Psoas muscle (tissue), 8 donors: ENCODE data around the gene TMEM53. TPM values are rescaled to one million over a fixed set of nuclear protein-coding genes. Genes with fewer than 3 reads are reported as not detected.

Experiments
- ATAC-seq, 4 donors: fragments of 200-7000 bp; cut with Tn5 transposase; one replicate each; pipeline ENCODE4 v1.9.1; 2020; ENCODE audit warnings: moderate library complexity in 3 of 4, mild to moderate bottlenecking in 2 of 4
- DNase-seq, 2 donors: peaks; one replicate each; pipeline ENCODE4 v3.0.0-alpha.2; 2020
- H3K27ac ChIP-seq: fragments of 200-600 bp; one replicate; pipeline ENCODE4 v1.8.0; 2022
- H3K27me3 ChIP-seq, 3 donors: fragments of 200-600 bp in 1 of 3; one replicate each; pipeline versions ENCODE4 v1.6.1 to v1.8.0; 2013 to 2022; ENCODE audit warnings: low read length in 2 of 3, mild to moderate bottlenecking in 2 of 3, moderate library complexity in 1 of 3; ENCODE audit not compliant: insufficient read depth in 3 of 3
- H3K36me3 ChIP-seq, 2 donors: fragments of 200-600 bp in 1 of 2; one replicate each; pipeline versions ENCODE4 v1.6.1 to v1.8.0; 2013 to 2022; ENCODE audit warnings: low read depth in 1 of 2, mild to moderate bottlenecking in 1 of 2, moderate library complexity in 1 of 2; ENCODE audit not compliant: insufficient read depth in 1 of 2
- H3K4me1 ChIP-seq: fragments of 200-600 bp; one replicate; pipeline ENCODE4 v1.8.0; 2022
- H3K4me3 ChIP-seq: fragments of 200-600 bp; one replicate; pipeline ENCODE4 v1.8.0; 2022; ENCODE audit warnings: mild to moderate bottlenecking
- H3K9me3 ChIP-seq: fragments of 200-600 bp; one replicate; pipeline ENCODE4 v1.8.0; 2022
- WGBS, 3 donors: extraction: QIAGEN DNeasy Blood & Tissue Kit; methylation state at CpG; one replicate each; pipeline versions ENCODE4 v1.1.6 to v1.1.7; 2013; 5-methylcytosine and 5-hydroxymethylcytosine counted together
- intact Hi-C, 2 donors: fragments of 100-400 bp; cut with DNase I; formaldehyde crosslinking; loops; one replicate each; pipeline versions ENCODE4 v1.11.0 to v1.14.2; 2022
- polyA plus RNA-seq, 3 donors: library from polyadenylated mRNA; stranded (reverse); fragments of 200-250 nt; gene quantifications; one replicate each; pipeline ENCODE4 v1.2.3, GENCODE V29; 2013
- total RNA-seq, 4 donors: library from RNA; stranded (reverse); fragmentation: NEBNext Ultra II Directional in 2 of 4; extraction: Animal tissue kit (Norgen Biotek cat#: 25700) in 2 of 4; gene quantifications; one replicate each; pipeline versions ENCODE4 v1.2.1 to v1.2.4, GENCODE V29; 2021 to 2023
- TF ChIP-seq, protein P1 (sequence below): fragments of 200-600 bp; IDR thresholded peaks from one replicate; pipeline ENCODE4 v1.8.0; 2022; ENCODE audit warnings: antibody characterized with exemption
- donor health status: healthy with polysubstance abuse.
- donor health status: DM: no; HTN: no; CAD: no; lungs with moderate emphysema.
- donor health status: Bipolar disorder and iron deficiency.
- donor health status: healthy.
- donor health status: DM: yes; HTN: yes; CAD: no.
- donor health status: DM: no; HTN: no; CAD: no.
- donor health status: DM: no; HTN: no; CAD: no.
- donor health status: DM: yes; HTN: yes; CAD: no.

The TMEM53 gene
- total and polyA plus RNA-seq, 7 donors: 2.4 to 7.7 (median 6.2) TPM

DNA sequence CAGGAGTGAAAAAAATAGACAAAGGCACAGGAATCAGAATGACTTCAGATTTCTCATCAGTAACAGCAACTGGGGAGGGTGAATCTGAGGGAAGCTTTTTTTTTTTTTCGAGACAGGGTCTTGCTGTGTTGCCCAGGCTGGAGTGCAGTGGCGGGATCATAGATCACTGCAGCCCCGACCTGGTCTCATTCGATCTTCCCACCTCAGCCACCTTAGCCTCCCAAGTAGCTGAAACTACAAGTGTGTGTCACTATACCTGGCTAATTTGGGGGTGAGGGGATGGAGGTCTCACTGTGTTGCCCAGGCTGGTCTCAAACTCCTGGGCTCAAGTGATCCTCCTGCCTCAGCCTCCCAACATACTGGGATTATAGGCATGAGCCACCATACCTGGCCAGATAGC lies 10.9 kb upstream of the TMEM53 start:
- no peak for ATAC-seq
- no peaks in the 10 kb centered on the region for H3K4me1 ChIP-seq
- WGBS, 3 donors: 88 to 98% (median 95%) methylated on average over 4 of the region's 4 CpGs
- no peaks in the 10 kb centered on the region for H3K27me3 ChIP-seq
- H3K36me3 ChIP-seq: no peaks in the 10 kb centered on the region
- no peak overlapping the region for H3K4me3 ChIP-seq
- H3K9me3 ChIP-seq: no peaks in the 10 kb centered on the region
- no peak overlapping the region for H3K27ac ChIP-seq
- TF ChIP-seq, protein P1, sequence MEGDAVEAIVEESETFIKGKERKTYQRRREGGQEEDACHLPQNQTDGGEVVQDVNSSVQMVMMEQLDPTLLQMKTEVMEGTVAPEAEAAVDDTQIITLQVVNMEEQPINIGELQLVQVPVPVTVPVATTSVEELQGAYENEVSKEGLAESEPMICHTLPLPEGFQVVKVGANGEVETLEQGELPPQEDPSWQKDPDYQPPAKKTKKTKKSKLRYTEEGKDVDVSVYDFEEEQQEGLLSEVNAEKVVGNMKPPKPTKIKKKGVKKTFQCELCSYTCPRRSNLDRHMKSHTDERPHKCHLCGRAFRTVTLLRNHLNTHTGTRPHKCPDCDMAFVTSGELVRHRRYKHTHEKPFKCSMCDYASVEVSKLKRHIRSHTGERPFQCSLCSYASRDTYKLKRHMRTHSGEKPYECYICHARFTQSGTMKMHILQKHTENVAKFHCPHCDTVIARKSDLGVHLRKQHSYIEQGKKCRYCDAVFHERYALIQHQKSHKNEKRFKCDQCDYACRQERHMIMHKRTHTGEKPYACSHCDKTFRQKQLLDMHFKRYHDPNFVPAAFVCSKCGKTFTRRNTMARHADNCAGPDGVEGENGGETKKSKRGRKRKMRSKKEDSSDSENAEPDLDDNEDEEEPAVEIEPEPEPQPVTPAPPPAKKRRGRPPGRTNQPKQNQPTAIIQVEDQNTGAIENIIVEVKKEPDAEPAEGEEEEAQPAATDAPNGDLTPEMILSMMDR: no peak
- DNase-seq: no peak
- intact Hi-C loops: no loop called here

DNA sequence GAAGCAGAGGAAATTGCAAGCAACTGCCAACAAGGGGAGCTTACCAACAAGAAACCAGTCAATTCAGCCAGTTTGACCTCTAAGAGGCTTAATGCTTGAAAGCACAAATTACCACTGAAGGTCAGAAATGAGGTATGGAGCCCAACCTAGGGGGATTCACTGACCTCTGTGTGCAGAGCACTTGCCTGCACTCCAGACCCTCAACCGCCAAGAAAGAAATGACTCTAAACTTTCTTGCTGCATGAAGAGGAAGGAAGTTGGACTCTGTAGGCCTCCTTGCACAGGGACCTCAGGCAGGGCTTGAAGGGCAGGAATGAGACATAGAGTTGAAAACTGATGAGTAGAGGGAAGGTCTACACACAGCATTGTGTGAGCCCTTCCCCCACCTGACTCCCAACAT lies 10.2 kb upstream of the TMEM53 start:
- Histone ChIP-seq H3K4me1 (no peaks in the 10 kb centered on the region), H3K36me3 (no peaks in the 10 kb centered on the region), H3K27ac (no peak overlapping the region), H3K9me3 (no peaks in the 10 kb centered on the region), H3K27me3 (no peaks in the 10 kb centered on the region), H3K4me3 (no peak overlapping the region)
- ATAC-seq (no peak), DNase-seq (no peak)
- TF ChIP-seq, protein P1: no peak
- 71 to 85% (median 82%) methylated on average over 1 of the region's 1 CpG for WGBS, 3 donors
- intact Hi-C loops: no loop called here

DNA sequence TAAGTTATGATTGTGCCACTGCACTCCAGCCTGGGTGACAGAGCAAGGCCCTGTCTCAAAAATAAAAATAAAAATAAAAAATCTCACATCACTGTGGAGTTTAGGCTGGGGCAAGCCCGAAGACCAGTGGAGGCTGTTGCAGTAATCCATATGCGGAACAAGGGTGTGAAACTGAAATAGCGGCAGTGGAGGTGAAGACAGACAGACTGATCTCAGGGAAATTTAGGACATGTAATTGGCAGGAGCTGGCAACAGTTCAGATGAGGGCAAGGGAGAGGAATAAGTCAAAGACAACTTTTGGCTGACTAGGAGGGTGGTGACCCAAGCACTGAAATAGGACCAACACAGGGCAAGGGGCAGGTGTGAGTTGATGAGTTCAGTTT lies 8.6 kb upstream of the TMEM53 start:
- no peaks in the 10 kb centered on the region for H3K36me3 ChIP-seq
- 79 to 90% (median 86%) methylated on average over 3 of the region's 3 CpGs for WGBS, 3 donors
- H3K4me3 ChIP-seq: no peak overlapping the region
- ATAC-seq (no peak), DNase-seq (no peak)
- no peaks in the 10 kb centered on the region for H3K9me3 ChIP-seq
- intact Hi-C loops: no loop called here
- no peak overlapping the region for H3K27ac ChIP-seq
- H3K27me3 ChIP-seq: no peaks in the 10 kb centered on the region
- TF ChIP-seq, protein P1: no peak
- H3K4me1 ChIP-seq: no peaks in the 10 kb centered on the region

DNA sequence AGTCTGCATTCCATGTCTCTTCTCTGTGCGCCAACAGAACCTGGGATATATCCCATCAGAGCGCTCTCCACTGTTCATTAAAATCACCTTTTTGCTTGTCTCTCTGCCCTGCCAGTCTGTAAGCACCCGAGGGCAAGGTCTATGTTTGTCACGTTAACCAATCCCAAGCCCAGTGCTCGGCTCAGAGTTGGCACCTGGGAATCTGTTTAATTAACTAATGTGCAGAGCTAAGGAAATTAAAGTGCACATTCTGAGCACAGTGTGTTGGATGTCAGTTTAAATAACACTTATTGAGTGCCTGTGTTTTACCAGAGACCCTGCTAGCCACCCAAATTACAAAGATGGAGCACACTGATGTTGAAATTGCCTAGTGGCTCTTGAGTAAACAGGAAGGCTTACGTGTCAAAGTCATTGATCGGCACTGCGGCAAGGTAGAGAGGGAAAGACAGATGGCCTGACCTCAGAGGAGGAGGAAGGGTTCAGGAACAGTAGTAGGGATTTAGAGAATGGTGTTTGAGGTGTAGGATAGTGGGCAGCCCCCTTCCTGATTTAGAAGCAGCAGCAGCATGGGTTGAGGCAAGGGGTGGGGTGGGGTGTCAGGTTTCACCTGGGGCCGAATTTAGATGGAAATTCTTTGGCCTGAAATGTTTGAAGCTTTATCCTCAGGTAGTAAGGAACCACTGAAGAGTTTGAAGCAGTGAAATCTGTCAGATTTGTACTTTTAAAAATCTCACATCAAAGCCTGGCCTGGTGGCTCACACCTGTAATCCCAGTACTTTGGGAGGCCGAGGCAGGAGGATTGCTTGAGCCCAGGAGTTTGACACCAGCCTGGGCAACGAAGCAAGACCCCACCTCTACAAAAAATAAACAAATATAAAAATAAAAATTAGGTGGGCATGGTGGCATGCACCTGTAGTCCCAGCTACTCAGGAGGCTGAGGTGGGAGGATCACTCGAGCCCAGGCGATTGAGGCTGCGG lies 7.9 kb upstream of the TMEM53 start:
- intact Hi-C loops: no loop called here
- no peaks in the 10 kb centered on the region for H3K9me3 ChIP-seq
- H3K36me3 ChIP-seq: no peaks in the 10 kb centered on the region
- no peaks in the 10 kb centered on the region for H3K27me3 ChIP-seq
- H3K4me3 ChIP-seq: no peak overlapping the region
- ATAC-seq: no peak
- whole genome bisulfite sequencing, 3 donors: 74 to 85% (median 81%) methylated on average over 14 of the region's 14 CpGs
- H3K27ac ChIP-seq: no peak overlapping the region
- no peaks in the 10 kb centered on the region for H3K4me1 ChIP-seq
- DNase-seq: no peak
- TF ChIP-seq, protein P1: no peak
